ENCODE results near the gene MED17.
"Not testable (repeated sequence)": the region's sequence is repeated elsewhere in the genome, so short reads cannot be mapped to it uniquely, and the experiment has no call there.

MED17 gene

GRCh38 chr11:93772123-93772522 lies 12.0 kb upstream of the MED17 start:
- Mint-ChIP-seq H3K9me3 (peaks cover 4 to 9% of the 10 kb centered on the region in 2 donors), H3K27me3 (no peaks in the 10 kb centered on the region), H3K4me1 (peaks cover 2 to 6% of the 10 kb centered on the region in 2 donors), H3K27ac (no peak overlapping the region), H3K36me3 (peaks cover 28 to 44% of the 10 kb centered on the region in 2 donors), H3K4me3 (no peak overlapping the region)
- DNase-seq, result no peak
- no peak for ATAC-seq (replicated peaks)

GRCh38 chr11:93773045-93773477 lies 11.0 kb upstream of the MED17 start:
- Mint-ChIP-seq H3K36me3 (peaks cover 25 to 39% of the 10 kb centered on the region in 2 donors), H3K4me3 (no peak overlapping the region), H3K27ac (no peak overlapping the region), H3K4me1 (peaks cover 2 to 6% of the 10 kb centered on the region in 2 donors), H3K27me3 (no peaks in the 10 kb centered on the region), H3K9me3 (peaks cover 4 to 7% of the 10 kb centered on the region in 2 donors)
- ATAC-seq (replicated peaks) (no peak), DNase-seq (no peak)

DNA sequence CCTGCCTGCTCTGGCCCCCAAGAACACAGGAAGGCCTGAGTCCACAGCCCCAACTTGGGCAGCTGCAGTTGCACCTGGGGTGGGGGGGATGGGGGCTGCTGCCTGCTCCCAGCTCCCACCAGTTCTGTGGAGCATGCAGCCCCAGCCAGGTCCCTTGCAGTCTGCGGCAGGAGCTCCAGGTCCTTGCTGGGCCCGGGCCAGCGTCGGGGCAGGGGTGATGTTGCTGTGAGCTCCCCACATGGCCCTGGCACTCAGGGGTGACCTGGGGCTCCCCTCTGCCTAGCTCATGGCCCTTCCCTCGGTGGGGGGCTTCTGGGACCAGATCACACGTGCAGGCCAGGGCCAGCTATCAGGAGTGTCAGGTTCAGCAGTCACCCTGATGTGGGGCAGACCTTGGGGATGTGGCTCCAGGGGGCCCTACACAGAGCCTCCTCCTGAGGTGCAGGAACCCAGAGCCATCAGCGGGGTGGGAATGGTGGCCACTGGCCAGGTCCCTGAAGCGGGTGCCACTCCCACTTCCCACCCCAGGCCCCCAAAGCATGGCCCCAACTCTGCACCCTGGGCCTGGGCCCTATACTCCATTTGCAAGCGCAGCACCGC lies 10.4 kb upstream of the MED17 start:
- peaks cover 4 to 7% of the 10 kb centered on the region in 2 donors for H3K9me3 Mint-ChIP-seq
- peaks cover 26 to 32% of the 10 kb centered on the region in 2 donors for H3K36me3 Mint-ChIP-seq
- DNase-seq (no peak), ATAC-seq (replicated peaks) (no peak)
- H3K4me3 Mint-ChIP-seq, result no peak overlapping the region
- no peaks in the 10 kb centered on the region for H3K27me3 Mint-ChIP-seq
- H3K4me1 Mint-ChIP-seq, result peaks cover 2 to 6% of the 10 kb centered on the region in 2 donors
- H3K27ac Mint-ChIP-seq, result no peak overlapping the region

DNA sequence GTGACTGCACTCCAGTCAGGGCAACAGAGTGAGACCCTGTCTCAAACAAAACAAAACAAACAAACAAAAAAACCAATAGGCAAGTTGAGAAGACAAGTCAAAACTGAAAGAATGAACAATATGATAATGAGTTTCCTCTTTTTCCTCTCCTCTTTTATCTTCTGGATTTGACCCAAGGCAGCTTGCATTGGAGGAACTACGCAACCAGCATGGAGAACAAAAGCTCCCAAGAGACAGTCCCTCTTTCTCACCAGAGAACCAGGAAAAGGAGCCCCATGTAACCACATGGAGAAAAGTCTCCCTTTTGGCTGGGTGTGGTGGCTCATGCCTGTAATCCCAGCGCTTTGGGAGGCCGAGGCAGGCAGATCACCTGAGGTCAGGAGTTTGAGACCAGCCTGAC lies 9.5 kb upstream of the MED17 start:
- not testable (repeated sequence) for ATAC-seq (replicated peaks); H3K9me3 Mint-ChIP-seq

GRCh38 chr11:93775289-93775688 lies 8.8 kb upstream of the MED17 start:
- no peak overlapping the region for H3K27ac Mint-ChIP-seq
- H3K4me3 Mint-ChIP-seq, result no peak overlapping the region
- H3K4me1 Mint-ChIP-seq, result peaks cover 2 to 6% of the 10 kb centered on the region in 2 donors
- peaks cover 4 to 7% of the 10 kb centered on the region in 2 donors for H3K9me3 Mint-ChIP-seq
- DNase-seq (no peak), ATAC-seq (replicated peaks) (no peak)
- H3K36me3 Mint-ChIP-seq, result peaks cover 28 to 32% of the 10 kb centered on the region in 2 donors
- H3K27me3 Mint-ChIP-seq, result no peaks in the 10 kb centered on the region

More for the DNA sequence above, 9.5 kb upstream of the MED17 start:
- H3K36me3 Mint-ChIP-seq, result peaks cover 28 to 32% of the 10 kb centered on the region in 2 donors
- not testable (repeated sequence) for DNase-seq, H3K27ac Mint-ChIP-seq, H3K27me3 Mint-ChIP-seq, H3K4me1 Mint-ChIP-seq, H3K4me3 Mint-ChIP-seq

DNA sequence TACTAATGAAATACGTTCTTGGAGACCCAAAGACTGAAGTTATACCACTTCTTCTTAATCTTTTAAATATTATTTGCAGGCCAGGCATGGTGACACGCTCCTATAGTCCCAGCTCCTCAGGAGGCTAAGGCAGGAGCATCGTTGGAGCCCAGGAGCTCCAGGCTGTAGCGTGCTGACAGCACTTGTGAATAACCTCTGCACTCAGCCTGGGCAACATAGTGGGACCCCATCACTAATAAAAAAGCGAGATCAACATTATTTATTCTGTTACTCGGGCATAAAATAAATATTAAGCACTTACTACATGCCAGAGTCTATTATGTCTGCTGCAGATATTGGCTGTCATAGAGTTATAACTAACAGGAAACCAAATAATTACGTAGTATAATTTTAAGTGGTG lies 720 bp upstream of the MED17 start:
- no peak for DNase-seq
- Mint-ChIP-seq H3K4me3 (peak overlapping the region; percentile 94 to 99), H3K36me3 (peaks cover 11 to 18% of the 10 kb centered on the region in 2 donors), H3K27ac (no peak overlapping the region), H3K9me3 (no peaks in the 10 kb centered on the region), H3K4me1 (peaks cover 16 to 39% of the 10 kb centered on the region in 2 donors), H3K27me3 (no peaks in the 10 kb centered on the region)
- no peak for ATAC-seq (replicated peaks)

DNA sequence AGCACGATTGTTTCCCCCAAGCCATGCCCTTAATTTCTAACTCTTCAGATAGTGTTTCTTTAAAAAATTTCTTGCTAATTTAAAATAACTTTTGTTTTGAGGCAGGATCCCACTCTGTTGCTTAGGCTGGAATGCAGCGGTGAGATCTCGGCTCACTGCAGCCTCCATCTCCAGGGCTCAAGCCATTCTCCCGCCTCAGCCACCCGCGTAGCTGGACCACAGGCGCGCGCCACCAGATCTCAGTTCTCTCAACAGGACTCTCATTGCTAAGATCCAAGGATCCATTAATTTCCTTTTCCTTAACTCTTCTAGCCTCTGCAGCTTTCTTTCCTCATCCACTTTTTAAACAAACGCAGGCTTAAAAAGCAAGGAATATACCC lies 327 bp upstream of the MED17 start:
- Mint-ChIP-seq H3K4me1 (peaks cover 16 to 39% of the 10 kb centered on the region in 2 donors), H3K36me3 (peaks cover 10 to 19% of the 10 kb centered on the region in 2 donors), H3K27me3 (no peaks in the 10 kb centered on the region), H3K9me3 (no peaks in the 10 kb centered on the region), H3K4me3 (peak overlapping the region; percentile 94 to 99), H3K27ac (peak overlapping the region; percentile 95)
- DNase-seq (no peak), ATAC-seq (replicated peaks) (peak; percentile 62 to 63)

DNA sequence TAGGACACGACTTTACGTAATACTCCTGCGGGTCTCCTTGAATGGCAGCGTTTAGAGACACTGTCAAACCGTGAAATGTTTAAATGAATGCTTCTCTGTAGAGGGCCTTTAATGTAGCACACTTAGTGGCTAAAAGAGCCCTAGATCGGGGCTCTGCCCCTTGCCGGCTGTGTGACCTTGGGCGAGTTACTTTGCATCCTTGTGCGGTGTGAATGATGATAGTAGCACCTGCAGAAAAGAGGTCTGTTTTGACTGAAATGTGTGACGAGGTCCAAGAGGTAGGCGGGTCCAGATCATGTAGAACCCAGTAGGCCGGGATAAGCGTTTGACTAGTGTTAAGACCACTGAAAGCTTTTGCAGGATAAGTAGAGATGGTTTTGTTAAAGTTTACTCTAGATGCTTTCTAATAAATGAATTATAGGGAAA lies 866 bp downstream of the MED17 start:
- H3K4me3 Mint-ChIP-seq, result peak overlapping the region; percentile 94 to 99
- no peaks in the 10 kb centered on the region for H3K9me3 Mint-ChIP-seq
- peak overlapping the region; percentile 95 for H3K27ac Mint-ChIP-seq
- H3K27me3 Mint-ChIP-seq, result no peaks in the 10 kb centered on the region
- ATAC-seq (replicated peaks), result peak; percentile 21 to 29
- H3K4me1 Mint-ChIP-seq, result peaks cover 16 to 39% of the 10 kb centered on the region in 2 donors
- DNase-seq, result no peak
- peaks cover 8 to 22% of the 10 kb centered on the region in 2 donors for H3K36me3 Mint-ChIP-seq

DNA sequence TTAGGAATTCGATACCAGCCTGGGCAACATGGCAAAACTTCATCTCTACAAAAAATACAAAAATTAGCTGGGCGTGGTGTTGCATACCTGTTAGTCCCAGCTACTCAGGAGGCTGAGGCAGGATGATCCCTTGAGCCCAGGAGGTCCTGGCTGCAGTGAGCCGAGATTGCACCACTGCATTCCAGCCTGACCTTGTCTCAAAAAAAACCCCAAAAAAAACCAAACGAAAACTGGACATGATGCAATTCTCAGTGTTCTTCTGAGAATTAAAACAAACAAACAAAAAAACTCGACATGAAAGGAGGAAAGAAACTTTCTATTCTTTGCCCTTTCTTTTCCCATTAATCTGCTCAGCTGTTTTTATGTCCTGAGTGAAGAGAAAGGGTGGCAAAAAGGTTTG lies 7.4 kb downstream of the MED17 start:
- Mint-ChIP-seq H3K27ac (no peak overlapping the region), H3K27me3 (no peaks in the 10 kb centered on the region), H3K4me1 (peaks cover 5 to 9% of the 10 kb centered on the region in 2 donors), H3K36me3 (peaks cover 18 to 43% of the 10 kb centered on the region in 2 donors), H3K4me3 (no peak overlapping the region), H3K9me3 (no peaks in the 10 kb centered on the region)
- DNase-seq (no peak), ATAC-seq (replicated peaks) (no peak)

DNA sequence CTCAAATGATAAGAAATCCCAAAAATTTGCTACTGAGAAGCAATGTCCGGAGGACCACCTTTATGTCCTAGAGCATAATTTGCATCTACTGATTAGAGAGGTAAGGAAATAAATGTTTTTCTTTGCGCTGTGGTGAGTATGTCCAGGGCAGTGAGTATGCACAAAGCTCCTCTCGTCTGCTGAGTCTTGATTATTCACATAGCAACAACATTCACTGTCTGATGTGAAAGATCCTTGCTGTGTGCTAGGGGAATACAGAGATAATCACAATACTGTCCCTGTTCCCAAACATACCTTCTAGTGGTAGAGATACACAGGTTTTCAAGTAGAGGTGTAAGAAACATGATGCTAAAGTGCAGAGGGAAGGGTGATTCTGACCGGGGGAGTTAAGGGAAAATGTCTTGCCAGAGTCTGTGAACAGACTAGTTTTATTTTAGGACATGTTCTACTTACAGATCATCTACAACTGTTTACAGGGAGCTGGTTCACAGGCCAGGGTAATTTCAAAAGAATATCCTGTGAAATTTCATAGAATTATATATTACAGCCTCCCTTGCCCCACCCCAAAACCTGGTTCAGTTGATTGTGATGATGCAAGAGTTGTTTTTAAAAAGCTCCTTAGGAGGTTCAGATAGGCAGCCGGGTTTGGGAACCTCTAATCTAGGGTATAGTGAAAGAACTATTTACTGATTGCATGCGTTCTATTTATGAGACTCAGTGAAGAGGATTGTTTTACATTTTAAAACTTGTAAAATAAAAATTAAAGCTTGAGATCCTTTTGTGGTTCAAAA lies 12.6 kb downstream of the MED17 start:
- no peaks in the 10 kb centered on the region for H3K27me3 Mint-ChIP-seq
- H3K36me3 Mint-ChIP-seq, result peaks cover 29 to 34% of the 10 kb centered on the region in 2 donors
- H3K4me1 Mint-ChIP-seq, result no peaks in the 10 kb centered on the region
- DNase-seq, result no peak
- H3K9me3 Mint-ChIP-seq, result no peaks in the 10 kb centered on the region
- no peak overlapping the region for H3K4me3 Mint-ChIP-seq
- ATAC-seq (replicated peaks), result no peak
- H3K27ac Mint-ChIP-seq, result no peak overlapping the region

GRCh38 chr11:93801366-93801765 lies 17.3 kb downstream of the MED17 start:
- DNase-seq (no peak), ATAC-seq (replicated peaks) (no peak)
- Mint-ChIP-seq H3K9me3 (no peaks in the 10 kb centered on the region), H3K27me3 (no peaks in the 10 kb centered on the region), H3K4me1 (no peaks in the 10 kb centered on the region), H3K27ac (no peak overlapping the region), H3K4me3 (no peak overlapping the region), H3K36me3 (peaks cover 28 to 45% of the 10 kb centered on the region in 2 donors)

GRCh38 chr11:93804879-93805278 lies 20.8 kb downstream of the MED17 start:
- Mint-ChIP-seq H3K4me3 (no peak overlapping the region), H3K27me3 (no peaks in the 10 kb centered on the region), H3K27ac (no peak overlapping the region), H3K4me1 (no peaks in the 10 kb centered on the region), H3K36me3 (peaks cover 27 to 46% of the 10 kb centered on the region in 2 donors), H3K9me3 (no peaks in the 10 kb centered on the region)
- DNase-seq (no peak), ATAC-seq (replicated peaks) (no peak)

DNA sequence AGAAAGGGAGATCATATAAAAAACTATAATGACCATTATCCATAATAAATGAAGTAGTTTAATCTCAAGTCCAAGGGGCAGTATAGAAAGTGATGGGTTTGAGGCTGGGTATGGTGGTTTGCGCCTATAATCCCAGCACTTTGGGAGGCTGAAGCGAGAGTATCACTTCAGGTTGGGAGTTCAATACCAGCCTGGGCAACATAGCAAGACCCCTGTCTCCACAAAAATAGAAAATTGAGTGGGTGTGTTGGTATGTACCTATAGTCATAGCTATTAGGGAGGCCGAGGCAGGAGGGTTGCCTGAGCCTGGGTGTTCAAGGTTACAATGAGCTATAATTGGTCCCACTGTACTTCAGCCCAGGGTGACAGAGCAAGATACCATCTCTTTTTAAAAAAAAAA lies 23.9 kb downstream of the MED17 start:
- Mint-ChIP-seq H3K4me3 (no peak overlapping the region), H3K9me3 (no peaks in the 10 kb centered on the region), H3K27me3 (no peaks in the 10 kb centered on the region), H3K4me1 (no peaks in the 10 kb centered on the region), H3K27ac (no peak overlapping the region), H3K36me3 (peaks cover 37 to 57% of the 10 kb centered on the region in 2 donors)
- DNase-seq (no peak), ATAC-seq (replicated peaks) (no peak)

DNA sequence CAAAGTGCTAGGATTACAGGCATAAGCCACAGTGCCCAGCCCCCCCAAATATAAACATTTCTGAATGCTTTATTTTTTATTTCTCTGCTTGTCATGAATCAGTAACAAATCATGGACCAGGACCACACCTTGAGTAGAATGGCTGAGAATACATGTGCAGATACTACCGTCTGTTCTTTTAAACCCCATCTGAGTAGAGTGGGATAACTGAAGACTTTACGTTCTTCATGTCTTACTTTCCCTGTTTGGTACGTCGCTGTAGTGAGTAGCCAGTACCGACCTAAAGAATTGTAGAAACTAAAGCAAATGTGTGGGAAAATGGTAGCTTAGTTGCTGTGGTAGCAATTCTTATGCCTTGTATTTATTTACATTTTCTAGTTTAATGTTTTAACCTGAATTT lies 29.9 kb downstream of the MED17 start:
- H3K9me3 Mint-ChIP-seq, result no peaks in the 10 kb centered on the region
- ATAC-seq (replicated peaks) (no peak), DNase-seq (no peak)
- H3K27ac Mint-ChIP-seq, result no peak overlapping the region
- no peaks in the 10 kb centered on the region for H3K4me1 Mint-ChIP-seq
- peaks cover 38 to 46% of the 10 kb centered on the region in 2 donors for H3K36me3 Mint-ChIP-seq
- no peaks in the 10 kb centered on the region for H3K27me3 Mint-ChIP-seq
- no peak overlapping the region for H3K4me3 Mint-ChIP-seq

Measured in stimulated activated naive B cell treated with anti-CD40 and anti-IgM and Interleukin-4, amounts not matched to agents 10 μg/mL and 1 μg/mL and 100 μg/mL, for 72 hours (primary cell).